Uterus (tissue), 2 donors: ENCODE results near the gene RPS15.

ENCODE experiments used
- POLR2A ChIP-seq, 2 donors: fragments of 450-650 bp; IDR thresholded peaks; one replicate each; pipeline ENCODE4 v1.6.1; 2016; ENCODE audit warnings: antibody characterized with exemption in 2 of 2, mild to moderate bottlenecking in 1 of 2, moderate library complexity in 1 of 2
- TF ChIP-seq, protein P1 (sequence below), 4 experiments: fragments of 200-600 bp in 2 of 4; fragments of 450-650 bp in 2 of 4; sonication (generic) in 2 of 4; IDR thresholded peaks; one replicate each; pipeline ENCODE4 v1.5.1; 2016 to 2019; ENCODE audit warnings: antibody characterized with exemption in 4 of 4, mild to moderate bottlenecking in 2 of 4, moderate library complexity in 1 of 4

DNA sequence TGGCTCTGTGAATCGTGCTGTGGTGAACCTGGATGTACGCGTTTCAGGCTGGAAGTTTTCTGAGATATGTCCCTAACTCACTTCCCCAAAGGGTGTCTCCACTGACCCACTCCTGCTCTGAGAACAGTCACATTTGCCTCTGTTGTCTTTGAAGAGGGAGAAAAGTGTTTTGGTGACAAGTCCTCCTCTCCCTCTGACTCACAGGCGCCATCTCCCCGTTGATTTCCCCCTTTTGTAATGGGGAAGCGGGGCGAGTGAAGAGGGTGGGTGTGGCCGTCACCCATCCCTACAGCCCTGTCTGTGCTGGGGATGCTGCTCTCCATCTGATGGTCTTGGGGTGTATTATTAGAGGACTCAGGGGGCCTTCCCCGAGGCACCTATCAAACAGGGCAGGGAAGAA lies 21.3 kb downstream of the RPS15 start:
- TF ChIP-seq, protein P1, sequence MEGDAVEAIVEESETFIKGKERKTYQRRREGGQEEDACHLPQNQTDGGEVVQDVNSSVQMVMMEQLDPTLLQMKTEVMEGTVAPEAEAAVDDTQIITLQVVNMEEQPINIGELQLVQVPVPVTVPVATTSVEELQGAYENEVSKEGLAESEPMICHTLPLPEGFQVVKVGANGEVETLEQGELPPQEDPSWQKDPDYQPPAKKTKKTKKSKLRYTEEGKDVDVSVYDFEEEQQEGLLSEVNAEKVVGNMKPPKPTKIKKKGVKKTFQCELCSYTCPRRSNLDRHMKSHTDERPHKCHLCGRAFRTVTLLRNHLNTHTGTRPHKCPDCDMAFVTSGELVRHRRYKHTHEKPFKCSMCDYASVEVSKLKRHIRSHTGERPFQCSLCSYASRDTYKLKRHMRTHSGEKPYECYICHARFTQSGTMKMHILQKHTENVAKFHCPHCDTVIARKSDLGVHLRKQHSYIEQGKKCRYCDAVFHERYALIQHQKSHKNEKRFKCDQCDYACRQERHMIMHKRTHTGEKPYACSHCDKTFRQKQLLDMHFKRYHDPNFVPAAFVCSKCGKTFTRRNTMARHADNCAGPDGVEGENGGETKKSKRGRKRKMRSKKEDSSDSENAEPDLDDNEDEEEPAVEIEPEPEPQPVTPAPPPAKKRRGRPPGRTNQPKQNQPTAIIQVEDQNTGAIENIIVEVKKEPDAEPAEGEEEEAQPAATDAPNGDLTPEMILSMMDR (IDR thresholded peaks at IDR 0.05), result no peak
- TF ChIP-seq POLR2A (IDR thresholded peaks at IDR 0.05), result no peak
